PC-3 (cell line): ENCODE measurements around the gene IGSF23. TPM values are rescaled to one million over a fixed set of nuclear protein-coding genes. Genes with fewer than 3 reads are reported as not detected.

Source experiments
- ATAC-seq: fragments of 200-7000 bp; cut with Tn5 transposase; 2 replicates; pipeline ENCODE4 v1.9.1; 2020; ENCODE audit warnings: mild to moderate bottlenecking, moderate library complexity
- BruUV-seq: library from RNA; stranded (reverse); fragments of 400-500 nt; replicated peaks from 2 replicates; lab custom pipeline; 2021; lab: Mats Ljungman, UMichigan
- CTCF ChIA-PET: fragments of 300-600 bp; sonication (Branson Sonifier 250); formaldehyde crosslinking; loops from one replicate; lab custom pipeline; 2022; ENCODE audit warnings: antibody characterized with exemption; lab: Charles Lee
- POLR2A ChIA-PET: fragments of 300-600 bp; sonication (Branson Sonifier 250); formaldehyde crosslinking; loops from one replicate; lab custom pipeline; 2022; ENCODE audit warnings: antibody characterized with exemption; ENCODE audit not compliant: unreplicated experiment; lab: Charles Lee
- DNase-seq: peaks from one replicate; pipeline ENCODE4 v3.0.0-alpha.2; 2015
- H2AFZ ChIP-seq: fragments of 300-600 bp; sonication (generic); 2 replicates; pipeline ENCODE4 v1.6.0; 2016; ENCODE audit warnings: antibody characterized with exemption, low read length
- H3F3A ChIP-seq: fragments of 300-600 bp; sonication (generic); one replicate; pipeline ENCODE4 v1.6.0; 2017; ENCODE audit warnings: antibody characterized with exemption, low read length, control low read depth, mild to moderate bottlenecking; ENCODE audit not compliant: unreplicated experiment
- H3K27ac ChIP-seq: fragments of 300-600 bp; sonication (generic); 2 replicates; pipeline ENCODE4 v1.5.1; 2016; ENCODE audit warnings: mild to moderate bottlenecking, low read length
- H3K27me3 ChIP-seq: fragments of 300-600 bp; sonication (generic); 2 replicates; pipeline ENCODE4 v1.6.1; 2016; ENCODE audit warnings: low read length, mixed read lengths
- H3K36me3 ChIP-seq: fragments of 300-600 bp; sonication (generic); 2 replicates; pipeline ENCODE4 v1.6.1; 2016; ENCODE audit warnings: low read depth, mixed run types, low read length, mixed read lengths
- H3K4me1 ChIP-seq: fragments of 300-600 bp; sonication (generic); 2 replicates; pipeline ENCODE4 v1.5.1; 2016; ENCODE audit warnings: low read length; ENCODE audit not compliant: insufficient read depth
- H3K4me2 ChIP-seq: fragments of 300-600 bp; sonication (generic); 2 replicates; pipeline ENCODE4 v1.6.0; 2016; ENCODE audit warnings: low read length
- H3K4me3 ChIP-seq: fragments of 300-600 bp; sonication (generic); 2 replicates; pipeline ENCODE4 v1.5.1; 2016; ENCODE audit warnings: mild to moderate bottlenecking, low read length, mixed read lengths
- H3K79me2 ChIP-seq: fragments of 300-600 bp; sonication (generic); 2 replicates; pipeline ENCODE4 v1.6.1; 2017; ENCODE audit warnings: low read length, mixed read lengths
- H3K9ac ChIP-seq: fragments of 300-600 bp; sonication (generic); 2 replicates; pipeline ENCODE4 v1.6.0; 2016; ENCODE audit warnings: mild to moderate bottlenecking, low read length
- H3K9me2 ChIP-seq: fragments of 300-600 bp; sonication (generic); replicated peaks from 2 replicates; pipeline ENCODE4 v1.6.1; 2016; ENCODE audit warnings: mixed run types, low read length, mixed read lengths
- H3K9me3 ChIP-seq: fragments of 300-600 bp; sonication (generic); 2 replicates; pipeline ENCODE4 v1.6.1; 2016; ENCODE audit warnings: low read length, mixed read lengths
- H4K20me1 ChIP-seq: fragments of 300-600 bp; sonication (generic); 2 replicates; pipeline ENCODE4 v1.6.1; 2016; ENCODE audit warnings: low read length, mixed read lengths
- EZH2 ChIP-seq: fragments of 300-600 bp; sonication (generic); IDR thresholded peaks from one replicate; pipeline ENCODE4 v1.6.1; 2017; ENCODE audit warnings: antibody characterized with exemption, mild to moderate bottlenecking, low read length; ENCODE audit not compliant: unreplicated experiment
- EZH2phosphoT487 ChIP-seq: fragments of 300-600 bp; sonication (generic); IDR thresholded peaks from 2 replicates; pipeline ENCODE4 v1.6.1; 2018; ENCODE audit warnings: mild to moderate bottlenecking, antibody characterized with exemption, low read length, borderline replicate concordance
- intact Hi-C: fragments of 100-400 bp; cut with micrococcal nuclease; formaldehyde crosslinking; loops from 2 replicates; pipeline ENCODE4 v1.9.0; 2023
- total RNA-seq: library from RNA; depleted of rRNA; stranded (reverse); fragments of >200 nt; gene quantifications from 2 replicates; pipeline ENCODE4 v1.2.3, GENCODE V29; 2014
- TF ChIP-seq, protein P1 (sequence below): fragments of 300-600 bp; sonication (generic); conservative IDR thresholded peaks from 2 replicates; pipeline ENCODE4 v1.5.1; 2017; ENCODE audit warnings: antibody characterized with exemption, low read depth, mild to moderate bottlenecking, low read length

The IGSF23 gene
- total RNA-seq, 1 experiment from 2014 or later: not detected

GRCh38 chr19:44671400-44671799 is 58.0 kb downstream of the IGSF23 start, which contains the start of gene CEACAM19:
TSS of gene CEACAM19 (plus strand) at chr19:44671482. CDS start at chr19:44671932, 450 bp downstream.
- no peaks in the 10 kb centered on the region for H3K27me3 ChIP-seq
- H3K4me3 ChIP-seq: no peak within 1 kb of the TSS
- peak within 1 kb of the TSS; percentile 44 for H3K4me2 ChIP-seq
- DNase-seq (peak; percentile 84), ATAC-seq (peak; percentile 65)
- BruUV-seq: no TSS peak
- peak within 1 kb of the TSS; percentile 74 for H3K27ac ChIP-seq
- H4K20me1 ChIP-seq: no peaks in the 10 kb centered on the region
- H3F3A ChIP-seq: no peaks in the 10 kb centered on the region
- intact Hi-C loops: no loop called here
- H3K4me1 ChIP-seq: peaks cover 9% of the 10 kb centered on the region
- TF ChIP-seq EZH2: no peak
- TF ChIP-seq EZH2phosphoT487: no peak
- TF ChIP-seq, protein P1, sequence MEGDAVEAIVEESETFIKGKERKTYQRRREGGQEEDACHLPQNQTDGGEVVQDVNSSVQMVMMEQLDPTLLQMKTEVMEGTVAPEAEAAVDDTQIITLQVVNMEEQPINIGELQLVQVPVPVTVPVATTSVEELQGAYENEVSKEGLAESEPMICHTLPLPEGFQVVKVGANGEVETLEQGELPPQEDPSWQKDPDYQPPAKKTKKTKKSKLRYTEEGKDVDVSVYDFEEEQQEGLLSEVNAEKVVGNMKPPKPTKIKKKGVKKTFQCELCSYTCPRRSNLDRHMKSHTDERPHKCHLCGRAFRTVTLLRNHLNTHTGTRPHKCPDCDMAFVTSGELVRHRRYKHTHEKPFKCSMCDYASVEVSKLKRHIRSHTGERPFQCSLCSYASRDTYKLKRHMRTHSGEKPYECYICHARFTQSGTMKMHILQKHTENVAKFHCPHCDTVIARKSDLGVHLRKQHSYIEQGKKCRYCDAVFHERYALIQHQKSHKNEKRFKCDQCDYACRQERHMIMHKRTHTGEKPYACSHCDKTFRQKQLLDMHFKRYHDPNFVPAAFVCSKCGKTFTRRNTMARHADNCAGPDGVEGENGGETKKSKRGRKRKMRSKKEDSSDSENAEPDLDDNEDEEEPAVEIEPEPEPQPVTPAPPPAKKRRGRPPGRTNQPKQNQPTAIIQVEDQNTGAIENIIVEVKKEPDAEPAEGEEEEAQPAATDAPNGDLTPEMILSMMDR: no peak
- ChIA-PET POLR2A (no interaction called here), CTCF (no interaction called here)
- H3K9me3 ChIP-seq: no peaks in the 10 kb centered on the region
- H3K36me3 ChIP-seq: no peaks in the 10 kb centered on the region
- H3K9me2 ChIP-seq: no peaks in the 10 kb centered on the region
- no peaks in the 10 kb centered on the region for H3K79me2 ChIP-seq
- H2AFZ ChIP-seq: no peak within 1 kb of the TSS
- H3K9ac ChIP-seq: peak within 1 kb of the TSS; percentile 45; the same call in 1 of the 2 replicates

- Histone ChIP-seq H3K4me1 (peaks cover 13% of the 10 kb centered on the region), H3K79me2 (no peaks in the 10 kb centered on the region), H3K9me2 (no peaks in the 10 kb centered on the region), H3K27me3 (no peaks in the 10 kb centered on the region), H2AFZ (no peak overlapping the region), H3K27ac (peak overlapping the region; percentile 74; the same call in 1 of the 2 replicates), H3K4me2 (0 out of 2 replicates have a peak overlapping the region, but pooled peaks have one; percentile 44), H3K4me3 (no peak overlapping the region), H3K9me3 (no peaks in the 10 kb centered on the region), H4K20me1 (no peaks in the 10 kb centered on the region), H3F3A (no peaks in the 10 kb centered on the region), H3K36me3 (no peaks in the 10 kb centered on the region), H3K9ac (no peak overlapping the region; the same call in 1 of the 2 replicates)
- TF ChIP-seq EZH2 (no peak), EZH2phosphoT487 (no peak)
- TF ChIP-seq, protein P1: no peak
- ChIA-PET CTCF (no interaction called here), POLR2A (no interaction called here)
- intact Hi-C loops: no loop called here
- DNase-seq (no peak), ATAC-seq (no peak)
- BruUV-seq: no TSS peak
Observed at GRCh38 chr19:44672226-44672625, 58.9 kb downstream of the IGSF23 start.

DNA sequence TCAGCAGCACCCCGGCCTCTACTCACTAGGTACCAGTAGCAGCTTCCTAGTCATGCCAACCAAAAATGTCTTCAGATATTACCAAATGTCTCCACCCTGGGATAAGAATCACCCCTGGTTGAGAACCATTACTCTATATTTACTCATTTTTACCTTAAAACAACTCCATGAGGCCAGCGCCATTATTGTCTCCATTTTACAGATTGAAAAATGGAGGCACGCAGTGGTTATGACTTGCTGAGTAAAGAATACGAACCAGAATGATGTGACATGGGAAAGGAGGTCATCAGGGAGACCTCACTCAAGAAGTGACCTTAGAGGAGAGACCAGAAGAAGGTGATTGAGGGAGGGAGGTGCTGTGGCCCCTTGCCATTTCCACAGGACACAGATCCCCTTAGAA is 60.1 kb downstream of the IGSF23 start:
- H3K9ac ChIP-seq: no peak overlapping the region
- intact Hi-C loops: no loop called here

More for the DNA sequence above, 60.1 kb downstream of the IGSF23 start:
- H3K79me2 ChIP-seq: no peaks in the 10 kb centered on the region
- no peaks in the 10 kb centered on the region for H4K20me1 ChIP-seq
- H3K4me2 ChIP-seq: no peak overlapping the region
- H3F3A ChIP-seq: no peaks in the 10 kb centered on the region
- H2AFZ ChIP-seq: no peak overlapping the region
- CTCF ChIA-PET: no interaction called here
- POLR2A ChIA-PET: no interaction called here
- ATAC-seq (no peak), DNase-seq (no peak)
- H3K4me1 ChIP-seq: peaks cover 17% of the 10 kb centered on the region
- no peak overlapping the region for H3K27ac ChIP-seq
- TF ChIP-seq EZH2 (no peak), EZH2phosphoT487 (no peak)
- TF ChIP-seq, protein P1: no peak
- no peak overlapping the region for H3K4me3 ChIP-seq
- H3K9me2 ChIP-seq: no peaks in the 10 kb centered on the region
- no TSS peak for BruUV-seq
- H3K9me3 ChIP-seq: no peaks in the 10 kb centered on the region
- no peaks in the 10 kb centered on the region for H3K27me3 ChIP-seq
- H3K36me3 ChIP-seq: no peaks in the 10 kb centered on the region
